ENCODE measurements around the gene CASTOR1.
A peak's percentile ranks its signal among the peaks of the same experiment; 100 is the strongest.
"Not testable (repeated sequence)": the region's sequence is repeated elsewhere in the genome, so short reads cannot be mapped to it uniquely, and the experiment has no call there.

CASTOR1 gene

GRCh38 chr22:30289141-30289979 lies at the start of gene CASTOR1:
TSS of gene CASTOR1 (minus strand) at chr22:30289505. CDS start at chr22:30289497, 8 bp downstream.
- DNase-seq = peak; percentile 86

- no peak for DNase-seq
Observed at GRCh38 chr22:30338802-30339201, 49.5 kb upstream of the CASTOR1 start.

- DNase-seq = not testable (repeated sequence)
Observed at GRCh38 chr22:30338341-30338740, 49.0 kb upstream of the CASTOR1 start.

- DNase-seq = no peak
Observed at GRCh38 chr22:30337461-30337778, 48.1 kb upstream of the CASTOR1 start.

- DNase-seq = no peak
Observed at GRCh38 chr22:30336752-30337460, 47.6 kb upstream of the CASTOR1 start.

GRCh38 chr22:30335236-30335635 lies 45.9 kb upstream of the CASTOR1 start:
- DNase-seq = no peak

GRCh38 chr22:30334646-30335045 lies 45.3 kb upstream of the CASTOR1 start:
- no peak for DNase-seq

GRCh38 chr22:30333707-30334087 lies 44.4 kb upstream of the CASTOR1 start:
- DNase-seq = no peak

- no peak for DNase-seq
Observed at GRCh38 chr22:30332994-30333706, 43.8 kb upstream of the CASTOR1 start.

- no peak for DNase-seq
Observed at GRCh38 chr22:30332551-30332950, 43.2 kb upstream of the CASTOR1 start.

- no peak for DNase-seq
Observed at GRCh38 chr22:30328466-30329049, 39.3 kb upstream of the CASTOR1 start.

GRCh38 chr22:30327864-30328345 lies 38.6 kb upstream of the CASTOR1 start:
- DNase-seq = no peak

- peak; percentile 79 for DNase-seq
Observed at GRCh38 chr22:30326706-30327362, 37.5 kb upstream of the CASTOR1 start, which contains the start of gene TBC1D10A. TSS of gene TBC1D10A (minus strand) at chr22:30326941. CDS start at chr22:30326881, 60 bp downstream.

- DNase-seq = no peak
Observed at GRCh38 chr22:30326255-30326705, 37.0 kb upstream of the CASTOR1 start.

GRCh38 chr22:30325724-30326254 lies 36.5 kb upstream of the CASTOR1 start:
- DNase-seq = no peak

GRCh38 chr22:30325065-30325720 lies 35.9 kb upstream of the CASTOR1 start:
- no peak for DNase-seq

- no peak for DNase-seq
Observed at GRCh38 chr22:30324014-30324730, 34.9 kb upstream of the CASTOR1 start.

- no peak for DNase-seq
Observed at GRCh38 chr22:30323246-30323645, 33.9 kb upstream of the CASTOR1 start.

- no peak for DNase-seq
Observed at GRCh38 chr22:30321461-30321860, 32.2 kb upstream of the CASTOR1 start.

- DNase-seq = no peak
Observed at GRCh38 chr22:30320021-30320556, 30.8 kb upstream of the CASTOR1 start.

Measured in NCI-H774 (cell line).